GM21381 (cell line): Measurements from ENCODE around the gene CREB3L2.

Experiments
- ATAC-seq: cut with Tn5 transposase; IDR thresholded peaks from one replicate; pipeline ENCODE4 v1.9.1; 2021; ENCODE audit warnings: mild to moderate bottlenecking, moderate library complexity; ENCODE audit not compliant: unreplicated experiment

Gene CREB3L2

DNA sequence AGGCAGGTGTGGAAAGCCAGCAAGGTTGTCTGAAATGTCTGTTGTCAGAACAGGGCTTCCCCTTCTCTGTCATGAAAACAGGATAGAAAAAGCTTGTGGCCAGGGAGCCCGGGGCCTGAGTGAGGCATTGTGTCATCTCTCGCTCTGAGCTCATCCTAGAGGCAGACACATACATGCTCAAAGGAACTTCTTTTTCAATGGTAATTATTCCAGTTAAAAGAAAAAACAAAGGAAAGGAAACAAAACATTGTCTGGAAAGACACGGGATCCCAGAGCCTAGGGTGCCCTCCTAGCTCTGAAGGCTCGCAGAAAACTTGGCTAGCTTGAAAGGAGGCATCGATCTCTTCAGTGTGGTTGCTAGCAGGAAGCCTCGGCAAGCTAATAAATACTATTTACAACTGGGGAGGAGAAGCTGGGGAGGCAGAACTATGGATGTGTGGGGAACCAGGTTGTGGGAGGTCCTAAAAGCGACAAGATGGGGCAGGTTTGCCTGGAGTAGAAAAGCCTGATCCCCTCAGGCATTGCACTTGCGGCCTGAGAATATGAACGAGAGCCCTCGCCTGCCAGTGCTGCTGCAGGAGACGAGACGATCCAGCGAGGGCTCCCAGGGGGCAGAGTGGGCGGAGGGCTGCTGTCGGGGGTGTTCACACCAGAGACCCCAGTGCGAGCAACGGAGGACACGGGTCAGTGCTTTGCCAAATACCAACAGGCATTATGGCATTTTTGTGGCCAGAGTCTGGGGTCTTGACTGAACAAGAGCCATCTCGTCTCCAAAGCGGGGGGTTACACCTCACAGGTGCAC, 122.3 kb downstream of the CREB3L2 start:
- ATAC-seq: no peak

GRCh38 chr7:137878333-137878961, 123.4 kb downstream of the CREB3L2 start:
- no peak for ATAC-seq

DNA sequence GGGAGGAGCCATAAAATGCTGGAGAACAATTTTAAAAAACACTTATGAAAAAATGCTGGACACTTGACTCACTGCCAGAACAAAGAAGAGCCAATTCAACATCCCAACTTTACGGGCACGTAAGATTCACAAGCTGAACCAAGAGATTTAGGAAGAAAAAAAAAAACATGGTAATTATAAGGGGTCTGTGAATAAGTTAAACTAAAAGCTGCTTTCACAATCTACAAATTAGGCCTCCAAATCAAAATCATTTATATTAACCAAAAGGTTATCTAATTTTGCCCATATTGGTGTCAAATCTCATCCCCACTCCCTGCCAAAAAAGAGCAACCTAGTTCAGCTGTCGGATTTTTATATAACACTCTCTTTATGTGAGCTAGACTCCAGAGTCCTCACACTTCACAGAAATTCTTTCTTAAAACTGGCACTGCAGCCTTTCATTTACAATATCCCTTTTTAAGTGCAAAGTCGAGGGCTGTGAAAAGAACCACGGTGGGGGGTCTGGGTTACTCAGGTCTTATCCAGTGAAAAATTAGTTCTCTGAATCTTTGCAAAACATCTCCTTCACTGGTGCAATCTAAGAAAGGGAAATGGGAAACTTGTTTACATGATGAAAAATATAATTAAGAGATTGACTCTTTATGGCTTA, 124.7 kb downstream of the CREB3L2 start:
- no peak for ATAC-seq

DNA sequence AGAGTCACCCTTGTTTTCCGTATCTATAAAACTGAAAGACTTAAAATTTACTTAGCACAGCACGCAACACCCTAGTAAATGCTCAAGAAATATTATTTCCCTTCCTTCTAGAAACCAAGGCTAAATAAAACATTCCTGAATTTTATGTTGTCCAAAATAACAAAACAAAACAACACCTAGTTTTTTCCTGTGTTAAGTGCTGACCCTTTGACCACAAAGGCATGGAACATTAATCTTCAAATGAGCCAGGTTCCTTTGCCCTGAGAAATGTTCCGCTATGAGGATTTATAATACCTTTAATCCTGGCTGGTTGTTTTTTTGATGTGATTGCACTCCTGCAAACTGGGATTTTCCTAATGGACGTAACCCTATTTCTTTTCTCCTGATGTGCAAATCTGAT, 126.1 kb downstream of the CREB3L2 start:
- no peak for ATAC-seq

- no peak for ATAC-seq
Observed at GRCh38 chr7:137873979-137874777, 127.7 kb downstream of the CREB3L2 start.

DNA sequence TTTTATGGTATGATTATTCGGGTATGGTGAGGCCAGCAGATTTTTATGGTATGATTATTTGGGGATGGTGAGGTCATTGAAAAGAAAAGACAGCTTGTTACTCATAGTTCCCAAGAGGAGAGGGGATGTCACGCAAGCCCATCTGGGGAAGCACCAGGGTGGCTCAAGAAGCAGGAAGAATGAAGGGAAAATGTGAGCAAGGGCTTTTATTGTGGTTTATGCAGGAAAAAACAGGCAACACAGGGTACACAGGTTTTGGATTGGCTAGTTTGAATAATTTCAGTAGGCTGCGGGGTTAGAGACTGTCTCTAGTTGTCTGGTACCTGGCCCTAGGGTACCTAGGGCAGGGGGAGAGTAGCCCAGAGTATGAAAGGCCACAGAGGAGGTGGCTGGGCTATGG, 128.4 kb downstream of the CREB3L2 start:
- ATAC-seq: no peak

DNA sequence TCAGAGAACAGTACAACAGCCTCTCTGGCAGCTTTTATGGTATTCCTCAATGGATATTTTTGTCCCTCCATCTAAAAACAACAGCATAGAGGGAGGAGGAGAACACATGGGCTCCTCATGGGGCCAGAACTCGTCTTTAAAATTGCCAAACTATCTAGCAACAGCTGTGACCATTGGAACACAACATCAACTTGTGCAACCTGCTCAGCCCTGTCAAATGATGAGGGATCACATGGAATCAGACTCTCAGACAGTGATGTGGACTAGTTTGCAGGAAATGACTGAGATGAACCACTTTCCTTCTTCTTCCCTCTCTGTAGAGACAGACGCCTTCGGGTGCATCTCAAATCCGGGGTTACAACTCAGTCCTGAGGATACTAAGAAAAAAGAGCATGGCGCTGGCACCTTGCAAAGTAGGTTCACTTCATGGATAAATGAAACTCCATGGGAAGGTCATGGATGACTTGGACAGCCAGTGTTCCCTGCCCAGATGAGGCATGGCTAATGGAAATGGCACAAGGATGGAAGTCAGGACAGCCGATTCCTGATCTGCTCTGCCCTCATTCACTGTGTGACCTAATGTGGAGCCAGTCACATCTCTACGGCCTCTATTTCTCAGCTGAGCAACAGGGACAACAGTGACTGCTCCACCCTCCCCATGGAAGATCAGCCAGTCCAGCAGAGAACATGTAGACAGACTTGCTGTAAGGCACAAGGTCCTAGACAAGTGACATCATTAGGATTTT, 130.5 kb downstream of the CREB3L2 start:
- ATAC-seq: no peak

DNA sequence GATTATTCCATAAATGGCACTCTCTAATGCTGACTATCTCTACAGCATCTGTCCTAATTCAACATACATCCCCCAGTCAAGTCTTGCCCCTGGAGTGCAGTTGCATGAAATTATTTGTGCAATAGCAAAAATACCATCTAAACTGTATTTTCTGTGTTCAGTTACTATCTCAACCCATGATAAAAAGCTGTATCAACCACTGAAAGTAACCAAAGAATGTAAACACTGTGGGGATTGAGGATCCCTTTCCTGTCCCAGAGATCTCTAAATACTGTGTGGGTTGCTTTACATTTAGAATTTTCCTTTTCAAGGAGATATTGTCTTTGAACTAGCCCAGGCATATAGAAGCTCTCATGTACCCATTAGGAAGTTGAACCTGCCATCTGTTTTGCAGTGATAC, 131.2 kb downstream of the CREB3L2 start:
- ATAC-seq: no peak

DNA sequence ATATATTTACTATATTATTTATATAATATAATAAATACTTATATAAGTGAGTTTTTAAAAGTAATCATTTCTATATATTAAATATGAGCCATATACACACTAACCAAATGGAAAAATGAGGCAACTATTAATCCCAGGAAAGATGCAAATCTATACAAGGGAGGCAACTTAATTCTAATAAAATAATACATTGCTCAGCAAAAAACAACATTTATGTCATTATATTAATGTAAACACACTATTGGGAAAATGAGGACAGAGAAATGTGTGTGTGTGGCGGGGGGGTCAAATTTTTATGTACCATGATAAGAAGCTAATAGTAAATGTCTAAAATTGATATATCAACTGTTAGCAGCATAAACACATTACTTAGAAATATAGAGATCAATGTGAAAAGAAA, 131.8 kb downstream of the CREB3L2 start:
- no peak for ATAC-seq

DNA sequence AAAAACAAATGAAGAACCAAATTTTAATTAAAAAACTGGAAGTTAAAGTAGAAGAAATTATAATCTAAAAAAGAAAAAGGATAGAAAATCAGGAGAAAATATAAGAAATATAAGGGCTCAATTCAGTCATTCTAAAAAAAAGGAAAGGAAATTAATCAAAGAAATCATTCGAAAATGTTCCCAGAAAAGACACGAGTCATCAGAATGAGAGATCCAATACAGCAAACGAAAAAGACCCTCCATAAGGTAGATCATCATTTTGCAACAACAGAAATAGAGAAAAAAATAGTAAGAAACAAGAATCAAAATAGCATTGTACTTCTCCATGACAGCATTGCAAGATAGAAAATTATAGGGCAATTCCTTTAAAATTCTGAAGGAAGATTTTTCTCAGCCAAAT, 132.6 kb downstream of the CREB3L2 start:
- ATAC-seq: no peak

- ATAC-seq: no peak
Observed at GRCh38 chr7:137867289-137867688, 134.6 kb downstream of the CREB3L2 start.

- ATAC-seq: no peak
Observed at GRCh38 chr7:137865764-137866163, 136.1 kb downstream of the CREB3L2 start.

GRCh38 chr7:137862964-137863363, 138.9 kb downstream of the CREB3L2 start:
- no peak for ATAC-seq

- ATAC-seq: no peak
Observed at GRCh38 chr7:137862358-137862757, 139.5 kb downstream of the CREB3L2 start.

DNA sequence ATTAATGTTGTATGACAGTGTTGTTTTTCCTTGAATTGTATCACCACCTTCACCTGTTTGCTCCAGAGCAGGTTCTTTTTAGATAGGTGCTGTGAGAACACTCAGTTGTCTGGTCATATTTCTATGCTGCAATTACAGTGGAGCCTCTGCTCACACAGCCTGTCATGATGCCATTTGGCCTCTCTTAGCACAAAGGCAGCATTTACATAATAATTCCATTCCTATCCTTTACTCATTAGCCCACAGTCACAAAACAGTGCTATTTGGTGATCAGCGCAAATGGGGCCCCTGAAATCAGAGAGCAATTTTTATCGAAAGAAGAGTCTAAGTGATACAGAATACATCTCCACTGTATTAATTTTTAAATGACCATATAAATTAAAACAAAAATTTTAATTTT, 141.3 kb downstream of the CREB3L2 start:
- ATAC-seq: no peak

GRCh38 chr7:137853053-137853452, 148.8 kb downstream of the CREB3L2 start:
- ATAC-seq: no peak

DNA sequence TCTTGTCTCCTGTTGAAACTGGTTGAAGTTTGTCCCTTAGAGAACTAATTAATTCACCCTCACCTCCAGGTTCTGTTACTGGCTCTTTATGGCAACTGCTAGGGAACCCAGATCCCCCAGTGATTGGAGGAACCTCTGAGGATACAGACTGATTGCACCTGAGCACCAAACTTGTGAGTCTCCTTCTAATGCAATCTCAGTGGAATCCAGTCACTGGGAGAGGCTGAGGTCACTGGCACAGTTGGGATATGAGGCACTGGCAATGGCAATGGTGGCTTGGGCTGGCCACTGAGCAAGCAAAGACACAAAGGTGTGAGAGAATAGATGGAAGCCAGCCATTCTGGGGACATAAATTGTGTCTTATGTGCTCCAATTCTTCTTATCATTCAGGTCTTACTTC, 149.8 kb downstream of the CREB3L2 start:
- ATAC-seq: no peak

- no peak for ATAC-seq
Observed at GRCh38 chr7:137850972-137851945, 150.6 kb downstream of the CREB3L2 start.

GRCh38 chr7:137850571-137850970, 151.3 kb downstream of the CREB3L2 start:
- no peak for ATAC-seq
